Glutamatergic neuron (in vitro differentiated cells): Measurements from ENCODE around the gene NPFF. TPM values are rescaled to one million over a fixed set of nuclear protein-coding genes. Genes with fewer than 3 reads are reported as not detected.
"Not testable (repeated sequence)": the region's sequence is repeated elsewhere in the genome, so short reads cannot be mapped to it uniquely, and the experiment has no call there.

Source experiments
- DNase-seq: peaks from one replicate; pipeline ENCODE4 v3.0.0; 2022
- H3K27ac Mint-ChIP-seq: one replicate; pipeline ENCODE4 v1.8.0; 2020; ENCODE audit warnings: mild to moderate bottlenecking, mixed read lengths, inconsistent platforms; ENCODE audit not compliant: unreplicated experiment
- H3K27me3 Mint-ChIP-seq: one replicate; pipeline ENCODE4 v1.8.0; 2020; ENCODE audit warnings: mild to moderate bottlenecking, moderate library complexity, mixed read lengths, inconsistent platforms; ENCODE audit not compliant: unreplicated experiment
- H3K36me3 Mint-ChIP-seq: one replicate; pipeline ENCODE4 v1.8.0; 2020; ENCODE audit warnings: mild to moderate bottlenecking, mixed read lengths, inconsistent platforms; ENCODE audit not compliant: unreplicated experiment
- H3K4me1 Mint-ChIP-seq: one replicate; pipeline ENCODE4 v1.8.0; 2020; ENCODE audit warnings: mild to moderate bottlenecking, low read depth, mixed read lengths, inconsistent platforms; ENCODE audit not compliant: unreplicated experiment
- H3K4me3 Mint-ChIP-seq: one replicate; pipeline ENCODE4 v1.8.0; 2020; ENCODE audit warnings: mild to moderate bottlenecking, mixed read lengths, inconsistent platforms; ENCODE audit not compliant: unreplicated experiment
- H3K9me3 Mint-ChIP-seq: one replicate; pipeline ENCODE4 v1.8.0; 2020; ENCODE audit warnings: mild to moderate bottlenecking, moderate library complexity, mixed read lengths, inconsistent platforms; ENCODE audit not compliant: unreplicated experiment
- CTCF ChIP-seq: fragments of 200-600 bp; sonication (generic); IDR thresholded peaks from one replicate; pipeline ENCODE4 v1.5.0; 2021; ENCODE audit not compliant: partially characterized antibody, unreplicated experiment
- total RNA-seq: library from RNA; stranded (reverse); fragmentation: NEBNext Ultra II Directional; extraction: Animal tissue kit (Norgen Biotek cat#: 25700); gene quantifications from one replicate; pipeline ENCODE4 v1.2.1, GENCODE V29; 2021; ENCODE audit not compliant: unreplicated experiment

NPFF gene
- total RNA-seq, 1 donor from 2014 or later, result not detected

- DNase-seq, result no peak
- no peaks in the 10 kb centered on the region for H3K4me1 Mint-ChIP-seq
- H3K36me3 Mint-ChIP-seq, result peaks cover 4% of the 10 kb centered on the region
- H3K27me3 Mint-ChIP-seq, result peaks cover 7% of the 10 kb centered on the region
- peaks cover 11% of the 10 kb centered on the region for H3K9me3 Mint-ChIP-seq
- H3K4me3 Mint-ChIP-seq, result no peak overlapping the region
- peak overlapping the region; percentile 60 for H3K27ac Mint-ChIP-seq
- TF ChIP-seq CTCF, result no peak
Measured at GRCh38 chr12:53483225-53483978, 23.9 kb downstream of the NPFF start.

GRCh38 chr12:53482626-53483168, 24.6 kb downstream of the NPFF start:
- Mint-ChIP-seq H3K27me3 (peaks cover 7% of the 10 kb centered on the region), H3K36me3 (peaks cover 4% of the 10 kb centered on the region), H3K27ac (no peak overlapping the region), H3K4me1 (no peaks in the 10 kb centered on the region), H3K9me3 (peaks cover 11% of the 10 kb centered on the region), H3K4me3 (no peak overlapping the region)
- no peak for TF ChIP-seq CTCF
- no peak for DNase-seq

GRCh38 chr12:53481939-53482586, 25.2 kb downstream of the NPFF start:
- TF ChIP-seq CTCF, result peak; percentile 44
- Mint-ChIP-seq H3K4me1 (peaks cover 2% of the 10 kb centered on the region), H3K27me3 (peaks cover 7% of the 10 kb centered on the region), H3K27ac (peak overlapping the region; percentile 62), H3K4me3 (no peak overlapping the region), H3K36me3 (peaks cover 4% of the 10 kb centered on the region), H3K9me3 (peaks cover 11% of the 10 kb centered on the region)
- DNase-seq, result no peak

- not testable (repeated sequence) for H3K36me3 Mint-ChIP-seq, H3K27me3 Mint-ChIP-seq, H3K4me1 Mint-ChIP-seq, DNase-seq, H3K4me3 Mint-ChIP-seq
- Mint-ChIP-seq H3K9me3 (peaks cover 11% of the 10 kb centered on the region), H3K27ac (peak overlapping the region; percentile 62)
Measured at GRCh38 chr12:53481458-53481857, 25.8 kb downstream of the NPFF start.

- peaks cover 4% of the 10 kb centered on the region for H3K36me3 Mint-ChIP-seq
- no peak overlapping the region for H3K27ac Mint-ChIP-seq
- H3K9me3 Mint-ChIP-seq, result peaks cover 11% of the 10 kb centered on the region
Measured at GRCh38 chr12:53480491-53481442, 26.5 kb downstream of the NPFF start.

More at GRCh38 chr12:53480491-53481442, 26.5 kb downstream of the NPFF start:
- TF ChIP-seq CTCF, result no peak
- no peak for DNase-seq
- Mint-ChIP-seq H3K4me3 (no peak overlapping the region), H3K4me1 (peaks cover 15% of the 10 kb centered on the region), H3K27me3 (peaks cover 7% of the 10 kb centered on the region)
